ENCODE results near the gene GNL3. TPM values are rescaled to one million over a fixed set of nuclear protein-coding genes. Genes with fewer than 3 reads are reported as not detected.
A peak's percentile ranks its signal among the peaks of the same experiment; 100 is the strongest.
"Not testable (repeated sequence)": the region's sequence is repeated elsewhere in the genome, so short reads cannot be mapped to it uniquely, and the experiment has no call there.

Gene GNL3
- total RNA-seq, 1 donor from 2014 or later: 113 TPM

DNA sequence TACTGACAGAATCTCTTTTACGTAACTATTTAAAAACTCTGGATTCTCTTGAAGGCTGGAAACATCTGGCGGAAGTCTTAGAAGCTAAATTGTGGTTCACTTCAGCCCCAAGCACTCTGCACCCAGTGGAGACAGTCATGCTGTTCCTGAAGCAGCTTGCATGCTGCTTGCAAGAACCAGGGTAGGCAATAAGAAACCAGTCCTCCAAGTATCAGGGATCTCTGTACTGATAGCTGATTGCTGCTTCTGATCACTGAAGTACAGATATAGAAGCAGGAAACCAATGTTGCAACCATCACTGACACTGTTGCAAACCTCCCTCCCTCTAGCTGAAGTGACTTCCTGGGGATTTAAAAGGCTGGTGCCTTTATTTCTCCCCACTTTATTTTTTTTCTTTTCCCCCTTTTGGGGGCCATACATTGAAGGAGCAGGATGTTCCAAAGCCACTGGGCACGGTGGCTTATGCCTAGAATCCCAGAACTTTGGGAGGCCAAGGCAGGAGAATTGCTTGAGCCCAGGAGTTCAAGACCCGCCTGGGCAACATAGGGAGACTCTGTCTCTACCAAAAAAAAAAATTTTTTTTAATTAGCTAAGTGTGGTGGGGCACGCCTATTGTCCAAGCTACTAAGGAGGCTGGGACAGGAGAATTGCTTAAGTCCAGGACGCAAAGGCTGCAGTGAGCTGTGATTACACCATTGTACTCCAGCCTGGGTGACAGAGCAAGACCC lies 35.3 kb downstream of the GNL3 start:
- no peak for DNase-seq (ENCODE audit: low read depth)

DNA sequence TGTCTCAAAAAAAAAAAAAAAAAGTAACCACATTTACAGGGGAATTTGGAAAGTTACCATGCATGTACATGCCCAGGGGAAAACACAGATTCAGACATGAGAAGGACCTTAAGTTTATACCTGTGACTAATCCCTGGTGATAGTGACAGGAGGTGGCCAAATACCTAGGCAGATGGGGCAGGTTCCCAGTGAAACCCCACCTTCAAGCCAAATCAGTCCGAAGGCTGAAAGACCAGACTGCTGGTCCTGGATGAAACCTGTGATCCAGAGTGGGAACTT lies 35.8 kb downstream of the GNL3 start:
- DNase-seq (ENCODE audit: low read depth): no peak

DNA sequence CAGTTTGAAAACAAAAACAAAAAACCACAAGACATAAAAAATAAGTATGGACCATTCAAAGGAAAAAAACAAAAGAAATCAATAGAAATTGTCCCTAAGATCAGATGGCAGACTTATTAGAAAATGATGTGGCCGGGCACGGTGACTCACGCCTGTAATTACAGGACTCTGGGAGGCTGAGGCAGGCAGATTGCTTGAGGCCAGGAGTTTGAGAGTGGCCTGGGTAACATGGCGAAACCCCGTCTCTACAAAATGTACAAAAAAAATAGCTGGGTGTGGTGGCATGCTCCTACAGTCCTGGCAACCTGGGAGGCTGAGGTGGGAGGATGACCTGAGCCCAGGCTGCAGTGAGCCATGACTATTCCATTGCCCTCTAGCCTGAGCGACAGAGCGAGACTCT lies 36.7 kb downstream of the GNL3 start:
- peak; percentile 11 for DNase-seq (ENCODE audit: low read depth)

DNA sequence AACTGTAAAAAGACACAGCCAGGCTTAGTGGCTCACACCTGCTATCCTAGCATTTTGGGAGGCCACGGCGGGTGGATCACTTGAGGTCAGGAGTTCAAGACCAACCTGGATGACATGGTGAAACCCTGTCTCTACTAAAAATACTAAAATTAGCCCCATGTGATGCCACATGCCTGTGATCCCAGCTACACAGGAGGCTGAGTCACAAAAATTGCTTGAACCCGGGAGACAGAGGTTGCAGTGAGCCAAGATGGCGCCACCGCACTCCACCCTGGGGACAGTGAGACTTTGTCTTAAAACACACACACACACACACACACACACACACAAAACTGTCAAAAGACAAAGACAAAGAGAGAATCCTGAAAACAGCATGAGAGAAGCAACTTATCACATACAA lies 38.1 kb downstream of the GNL3 start:
- no peak for DNase-seq (ENCODE audit: low read depth)

- DNase-seq (ENCODE audit: low read depth): no peak
Measured at GRCh38 chr3:52724511-52724910, 38.7 kb downstream of the GNL3 start.

GRCh38 chr3:52728753-52729152 lies 42.9 kb downstream of the GNL3 start:
- not testable (repeated sequence) for DNase-seq (ENCODE audit: low read depth)

DNA sequence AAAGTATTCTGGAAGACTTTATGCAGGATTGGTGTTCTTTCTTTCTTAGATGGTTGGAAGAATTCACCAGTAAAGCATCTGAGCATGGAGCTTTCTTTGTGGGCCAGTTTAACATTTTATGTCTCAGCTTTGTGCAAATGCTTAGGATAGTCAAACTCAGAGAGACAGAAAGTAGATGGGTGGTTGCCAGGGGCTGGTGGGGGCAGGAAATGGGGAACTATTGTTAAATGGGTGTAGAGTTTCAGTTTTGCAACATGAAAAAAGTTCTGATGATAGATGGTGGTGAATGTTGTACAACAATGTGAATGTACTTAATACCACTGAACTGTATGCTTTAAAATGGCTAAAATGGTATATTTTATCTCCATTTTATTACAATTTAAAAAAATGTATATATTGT lies 44.8 kb downstream of the GNL3 start:
- DNase-seq (ENCODE audit: low read depth): no peak

DNA sequence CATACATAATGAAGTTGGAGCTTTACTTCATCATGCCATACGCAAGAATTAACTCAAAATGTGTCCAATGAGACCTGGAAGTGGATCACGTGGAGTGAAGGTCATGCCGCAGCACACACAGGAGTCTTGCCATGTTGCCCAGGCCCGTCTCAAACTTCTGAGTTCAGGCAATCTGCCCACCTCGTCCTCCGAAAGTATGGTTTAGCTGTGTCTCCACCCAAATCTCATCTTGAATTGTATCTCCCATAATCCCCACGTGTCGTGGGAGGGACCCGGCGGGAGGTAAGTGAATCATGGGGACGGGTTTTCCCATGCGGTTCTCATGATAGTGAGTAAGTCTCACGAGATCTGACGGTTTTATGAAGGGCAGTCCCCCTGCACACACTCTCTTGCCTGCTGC lies 45.8 kb downstream of the GNL3 start:
- no peak for DNase-seq (ENCODE audit: low read depth)

GRCh38 chr3:52733256-52733891 lies 47.5 kb downstream of the GNL3 start:
- DNase-seq (ENCODE audit: low read depth): no peak

GRCh38 chr3:52739730-52740129 lies 53.9 kb downstream of the GNL3 start:
- DNase-seq (ENCODE audit: low read depth): no peak

- DNase-seq (ENCODE audit: low read depth): peak; percentile 36
Measured at GRCh38 chr3:52742418-52743041, 56.7 kb downstream of the GNL3 start.

DNA sequence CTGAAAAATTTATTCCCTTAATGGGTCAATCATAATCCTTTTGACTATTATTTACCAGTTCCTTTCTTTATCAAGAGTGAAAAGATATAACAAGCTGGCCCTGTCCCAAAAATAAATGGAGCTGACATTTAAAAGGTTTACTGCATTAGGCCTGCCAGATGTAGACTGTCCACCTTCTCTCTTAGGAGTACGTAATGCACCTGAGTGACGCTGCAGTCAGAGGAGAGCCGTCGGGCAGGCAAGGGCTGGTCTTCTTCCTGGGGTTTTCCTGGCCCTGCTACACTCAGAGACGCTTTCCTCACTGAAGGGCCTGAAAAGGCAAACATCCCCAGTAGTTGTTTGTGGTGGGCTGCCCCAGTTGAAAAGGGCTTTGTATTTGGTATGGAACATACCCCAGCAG lies 57.3 kb downstream of the GNL3 start:
- no peak for DNase-seq (ENCODE audit: low read depth)

GRCh38 chr3:52743721-52744120 lies 57.9 kb downstream of the GNL3 start:
- no peak for DNase-seq (ENCODE audit: low read depth)

Other genes starting within 250 kb of the GNL3 start
- gene SEMA3G, start 240.9 kb upstream of the GNL3 start, total RNA-seq: 0.05 and 0.17 TPM in 2 replicates
- gene TNNC1, start 232.0 kb upstream of the GNL3 start, total RNA-seq: 0.30 and 1.2 TPM in 2 replicates
- 40.8 and 111 TPM in 2 replicates for gene NISCH, start 230.4 kb upstream of the GNL3 start, total RNA-seq
- 0.50 and 0.69 TPM in 2 replicates for gene STAB1, start 190.7 kb upstream of the GNL3 start, total RNA-seq
- gene NT5DC2, start 152.2 kb upstream of the GNL3 start, total RNA-seq: 20.3 and 27.7 TPM in 2 replicates
- gene UQCC5, start 149.4 kb upstream of the GNL3 start, total RNA-seq: 0.69 and 2.4 TPM in 2 replicates
- gene PBRM1, start 119 bp upstream of the GNL3 start, total RNA-seq: 43.6 and 91.2 TPM in 2 replicates
- gene GLT8D1, start 19.8 kb downstream of the GNL3 start, total RNA-seq: 52.8 and 133 TPM in 2 replicates
- gene SPCS1, start 20.1 kb downstream of the GNL3 start, total RNA-seq: 52.4 and 77.1 TPM in 2 replicates
- gene NEK4, start 84.9 kb downstream of the GNL3 start, total RNA-seq: 21.9 and 30.8 TPM in 2 replicates
- gene ITIH1, start 91.6 kb downstream of the GNL3 start, total RNA-seq: not detected in 2 replicates
- gene ITIH3, start 108.8 kb downstream of the GNL3 start, total RNA-seq: not detected in 2 replicates
- 1.9 TPM in 1 of 2 replicates, not detected in the other for gene ITIH4, start 144.6 kb downstream of the GNL3 start, total RNA-seq
- gene MUSTN1, start 149.0 kb downstream of the GNL3 start, total RNA-seq: not detected in 2 replicates
- 11.5 and 12.1 TPM in 2 replicates for gene STIMATE, start 211.5 kb downstream of the GNL3 start, total RNA-seq